Kidney (tissue), 14 donors: Measurements from ENCODE around the gene HAND2. TPM values are rescaled to one million over a fixed set of nuclear protein-coding genes. Genes with fewer than 3 reads are reported as not detected.

Experiments
- DNase-seq, 5 donors: peaks; one replicate each; pipeline ENCODE4 v3.0.0-alpha.2; 2013 to 2020
- FAIRE-seq: peaks from 2 replicates; lab custom pipeline; 2012; peaks lifted over from hg19 to GRCh38; lab: Jason Lieb, UNC
- H3K27ac ChIP-seq, 2 donors: one replicate each; pipeline ENCODE4 v1.7.0; 2013; ENCODE audit warnings: low read depth in 2 of 2, low read length in 2 of 2, inconsistent platforms in 1 of 2
- H3K27me3 ChIP-seq: one replicate; pipeline ENCODE4 v1.7.1; 2013; ENCODE audit warnings: low read length, inconsistent platforms; ENCODE audit not compliant: control insufficient read depth, insufficient read depth
- H3K36me3 ChIP-seq, 3 donors: one replicate each; pipeline versions ENCODE4 v1.7.0 to v1.7.1; 2013; ENCODE audit warnings: low read length in 3 of 3, control low read depth in 1 of 3, inconsistent platforms in 1 of 3; ENCODE audit not compliant: insufficient read depth in 3 of 3, control insufficient read depth in 2 of 3
- H3K4me1 ChIP-seq, 3 donors: one replicate each; pipeline versions ENCODE4 v1.7.0 to v1.7.1; 2013; ENCODE audit warnings: low read length in 3 of 3, inconsistent platforms in 1 of 3, low read depth in 1 of 3; ENCODE audit not compliant: control insufficient read depth in 2 of 3, insufficient read depth in 2 of 3
- H3K4me3 ChIP-seq, 3 donors: one replicate each; pipeline versions ENCODE4 v1.7.0 to v1.8.1; 2013; ENCODE audit warnings: low read length in 3 of 3, control low read depth in 1 of 3, inconsistent platforms in 1 of 3
- H3K9ac ChIP-seq, 3 donors: one replicate each; pipeline versions ENCODE4 v1.7.0 to v1.7.1; 2013; ENCODE audit warnings: low read length in 3 of 3, control low read depth in 1 of 3, inconsistent platforms in 1 of 3
- H3K9me3 ChIP-seq, 3 donors: one replicate each; pipeline versions ENCODE4 v1.7.0 to v1.7.1; 2013; ENCODE audit warnings: low read length in 3 of 3, control low read depth in 1 of 3, inconsistent platforms in 1 of 3; ENCODE audit not compliant: control insufficient read depth in 2 of 3, insufficient read depth in 1 of 3
- CTCF ChIP-seq: IDR thresholded peaks from 3 replicates; pipeline ENCODE4 v1.5.1; 2012; ENCODE audit warnings: mild to moderate bottlenecking, moderate library complexity, borderline replicate concordance; ENCODE audit not compliant: insufficient read depth; ENCODE audit errors: extremely low read depth
- intact Hi-C: fragments of 100-400 bp; cut with DNase I; formaldehyde crosslinking; loops from one replicate; pipeline ENCODE4 v1.11.1; 2022
- polyA plus RNA-seq: library from polyadenylated mRNA; stranded (reverse); fragments of 350-450 nt; fragmentation: Illumina TruSeq; extraction: RNeasy Lipid Tissue Mini Kit (QIAGEN cat#74804); gene quantifications from one replicate; pipeline ENCODE4 v1.2.3, GENCODE V29; 2014; ENCODE audit warnings: low read depth, low replicate concordance; ENCODE audit not compliant: insufficient read depth
- total RNA-seq: library from RNA; stranded (reverse); fragmentation: NEBNext Ultra II Directional; extraction: Animal tissue kit (Norgen Biotek cat#: 25700); gene quantifications from one replicate; pipeline ENCODE4 v1.2.1, GENCODE V29; 2021
- donor health status: control.
- donor health status: control.
- donor health status: control.
- donor health status: control.
- donor health status: control.
- donor health status: DM: yes; HTN: yes; CAD: no.
- donor health status: Normal renal cell carcinoma (clear cell type).

Gene HAND2
- total and polyA plus RNA-seq, 2 donors from 2014 or later = 0.31 TPM; not detected in 1

DNA sequence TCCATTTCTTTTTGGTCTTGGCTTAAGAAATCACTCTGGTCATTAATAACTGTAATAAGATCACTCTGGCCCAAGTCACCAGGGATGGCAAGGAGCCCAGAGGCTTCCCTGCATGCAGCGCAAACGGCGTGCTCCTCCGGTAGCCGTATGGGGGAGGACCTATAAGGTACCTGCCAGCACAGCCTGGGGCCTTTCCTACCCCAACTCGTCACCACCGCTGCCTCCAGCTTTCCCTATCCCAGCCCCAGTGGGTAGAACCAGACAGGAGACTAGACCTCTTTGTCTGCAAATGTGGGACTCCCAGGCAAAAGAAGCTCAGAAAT, 25.9 kb downstream of the HAND2 start:
- H3K4me3 ChIP-seq = no peak overlapping the region
- no peaks in the 10 kb centered on the region for H3K36me3 ChIP-seq
- H3K9me3 ChIP-seq = peaks cover 0 to 4% (median 0%) of the 10 kb centered on the region in 3 donors
- no peak overlapping the region for H3K27ac ChIP-seq
- TF ChIP-seq CTCF = no peak
- H3K9ac ChIP-seq = no peak overlapping the region
- peaks cover 78% of the 10 kb centered on the region for H3K27me3 ChIP-seq
- FAIRE-seq (no peak), DNase-seq (peak in 2 of 5 donors; percentile 8 to 45)
- H3K4me1 ChIP-seq = peaks cover 0 to 6% (median 0%) of the 10 kb centered on the region in 3 donors
- intact Hi-C loops = no loop called here

GRCh38 chr4:173503330-173504180, 26.5 kb downstream of the HAND2 start:
- no peak overlapping the region for H3K9ac ChIP-seq
- no peak overlapping the region for H3K4me3 ChIP-seq
- TF ChIP-seq CTCF = no peak
- DNase-seq (no peak), FAIRE-seq (no peak)
- H3K9me3 ChIP-seq = peaks cover 0 to 4% (median 0%) of the 10 kb centered on the region in 3 donors
- peaks cover 74% of the 10 kb centered on the region for H3K27me3 ChIP-seq
- no peak overlapping the region for H3K27ac ChIP-seq
- intact Hi-C loops = no loop called here
- peaks cover 0 to 4% (median 0%) of the 10 kb centered on the region in 3 donors for H3K4me1 ChIP-seq
- no peaks in the 10 kb centered on the region for H3K36me3 ChIP-seq

DNA sequence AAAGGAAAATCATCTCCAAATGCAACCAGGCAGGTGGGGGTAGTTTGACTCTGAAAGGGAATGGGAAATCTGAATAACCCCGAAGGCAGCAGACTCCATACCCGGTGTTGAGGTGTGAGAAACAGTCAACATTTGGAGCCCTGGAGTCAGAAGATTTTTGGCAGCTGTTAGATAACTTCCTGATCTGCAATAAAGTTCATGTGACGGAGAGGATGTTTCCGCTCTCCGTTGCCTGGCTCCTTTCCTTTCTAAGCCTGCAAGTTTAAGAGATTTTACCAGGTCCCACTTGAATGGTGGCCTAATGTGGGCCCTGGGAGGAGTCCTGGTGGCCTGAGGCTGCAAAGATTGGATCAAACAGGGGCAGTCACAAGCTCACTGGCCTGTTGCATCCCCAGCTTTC, 27.7 kb downstream of the HAND2 start:
- H3K9ac ChIP-seq = no peak overlapping the region
- FAIRE-seq (no peak), DNase-seq (no peak)
- H3K27ac ChIP-seq = no peak overlapping the region
- intact Hi-C loops = no loop called here
- peaks cover 62% of the 10 kb centered on the region for H3K27me3 ChIP-seq
- peaks cover 0 to 4% (median 0%) of the 10 kb centered on the region in 3 donors for H3K9me3 ChIP-seq
- no peak for TF ChIP-seq CTCF
- H3K4me3 ChIP-seq = no peak overlapping the region
- H3K36me3 ChIP-seq = no peaks in the 10 kb centered on the region
- H3K4me1 ChIP-seq = peaks cover 0 to 4% (median 0%) of the 10 kb centered on the region in 3 donors
